Smooth muscle cell (in vitro differentiated cells): Measurements from ENCODE around the gene ATP8B3. TPM values are rescaled to one million over a fixed set of nuclear protein-coding genes. Genes with fewer than 3 reads are reported as not detected.

Experiments
- DNase-seq: peaks from one replicate; lab custom pipeline; 2025; ENCODE audit not compliant: unreplicated experiment; lab: John Stamatoyannopoulos, UW
- H2AFZ ChIP-seq: fragments of 200-600 bp; sonication (generic); 2 replicates; pipeline ENCODE4 v1.6.0; 2016; ENCODE audit warnings: antibody characterized with exemption, low read depth, mild to moderate bottlenecking
- H3F3A ChIP-seq: fragments of 200-600 bp; sonication (generic); 2 replicates; pipeline ENCODE4 v1.6.0; 2017; ENCODE audit warnings: antibody characterized with exemption, low read depth
- H3K27ac ChIP-seq: fragments of 200-600 bp; sonication (generic); 2 replicates; pipeline ENCODE4 v1.5.1; 2016; ENCODE audit warnings: low read depth, mild to moderate bottlenecking
- H3K27me3 ChIP-seq: fragments of 200-600 bp; sonication (generic); 2 replicates; pipeline ENCODE4 v1.6.1; 2016; ENCODE audit warnings: low read depth, mild to moderate bottlenecking
- H3K36me3 ChIP-seq: fragments of 200-600 bp; sonication (generic); 2 replicates; pipeline ENCODE4 v1.5.1; 2016; ENCODE audit warnings: low read depth
- H3K4me1 ChIP-seq: fragments of 200-600 bp; sonication (generic); 2 replicates; pipeline ENCODE4 v1.5.1; 2016; ENCODE audit warnings: low read depth
- H3K4me2 ChIP-seq: fragments of 200-600 bp; sonication (generic); 2 replicates; pipeline ENCODE4 v1.6.0; 2016; ENCODE audit warnings: mild to moderate bottlenecking
- H3K4me3 ChIP-seq: fragments of 200-600 bp; sonication (generic); 2 replicates; pipeline ENCODE4 v1.5.1; 2016; ENCODE audit warnings: mild to moderate bottlenecking
- H3K79me2 ChIP-seq: fragments of 200-600 bp; sonication (generic); 2 replicates; pipeline ENCODE4 v1.6.0; 2016; ENCODE audit warnings: low read depth, mild to moderate bottlenecking
- H3K9ac ChIP-seq: fragments of 200-600 bp; sonication (generic); 2 replicates; pipeline ENCODE4 v1.6.0; 2016; ENCODE audit warnings: low read depth
- H3K9me3 ChIP-seq: fragments of 200-600 bp; sonication (generic); replicated peaks from 2 replicates; pipeline ENCODE4 v1.5.1; 2016; ENCODE audit warnings: low read depth
- H4K20me1 ChIP-seq: fragments of 200-600 bp; sonication (generic); 2 replicates; pipeline ENCODE4 v1.6.0; 2016; ENCODE audit warnings: low read depth
- WGBS: methylation state at CpG from one replicate; pipeline ENCODE4 v1.1.7; 2016; ENCODE audit warnings: low lambda C conversion rate; 5-methylcytosine and 5-hydroxymethylcytosine counted together
- polyA plus RNA-seq: library from polyadenylated mRNA; unstranded; fragments of >200 nt; fragmentation: Nextera tagmentation; extraction: Ambion mirVana; gene quantifications from 2 replicates; pipeline ENCODE4 v1.2.1, GENCODE V29; 2016
- total RNA-seq: library from RNA; depleted of rRNA; stranded (reverse); fragments of >200 nt; gene quantifications from 2 replicates; pipeline ENCODE4 v1.2.3, GENCODE V29; 2014
- TF ChIP-seq, protein P1 (sequence below): fragments of 200-600 bp; sonication (generic); IDR thresholded peaks from 2 replicates; pipeline ENCODE4 v1.5.1; 2017; ENCODE audit warnings: borderline replicate concordance, mild to moderate bottlenecking, antibody characterized with exemption; ENCODE audit not compliant: insufficient read depth, poor library complexity, severe bottlenecking

Gene ATP8B3
- total and polyA plus RNA-seq, 2 experiments from 2014 or later = 2.8 to 3.9 TPM

DNA sequence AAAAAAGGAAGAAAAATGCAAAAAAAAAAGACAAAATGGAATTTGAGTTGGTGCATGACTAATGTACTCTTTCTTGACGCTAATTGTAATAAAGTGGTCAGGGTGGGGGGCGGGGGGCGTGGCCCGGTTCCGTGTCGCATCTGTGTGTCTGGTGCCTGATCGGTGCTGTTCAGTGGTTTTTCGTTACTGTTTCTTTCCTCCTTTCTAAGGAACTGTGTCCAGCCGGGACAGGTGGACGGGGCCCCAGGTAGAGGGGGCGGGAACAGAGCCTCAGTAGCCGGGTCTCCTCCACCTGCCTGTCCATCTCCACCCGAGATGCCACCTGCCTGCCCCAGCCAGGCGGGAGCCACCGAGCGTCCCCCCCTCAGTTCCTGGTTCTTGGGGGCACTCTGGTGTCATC is 32.5 kb downstream of the ATP8B3 start:
- H3K27ac ChIP-seq = no peak overlapping the region
- peaks cover 77% of the 10 kb centered on the region for H3K27me3 ChIP-seq
- no peak overlapping the region for H3K9ac ChIP-seq
- TF ChIP-seq, protein P1, sequence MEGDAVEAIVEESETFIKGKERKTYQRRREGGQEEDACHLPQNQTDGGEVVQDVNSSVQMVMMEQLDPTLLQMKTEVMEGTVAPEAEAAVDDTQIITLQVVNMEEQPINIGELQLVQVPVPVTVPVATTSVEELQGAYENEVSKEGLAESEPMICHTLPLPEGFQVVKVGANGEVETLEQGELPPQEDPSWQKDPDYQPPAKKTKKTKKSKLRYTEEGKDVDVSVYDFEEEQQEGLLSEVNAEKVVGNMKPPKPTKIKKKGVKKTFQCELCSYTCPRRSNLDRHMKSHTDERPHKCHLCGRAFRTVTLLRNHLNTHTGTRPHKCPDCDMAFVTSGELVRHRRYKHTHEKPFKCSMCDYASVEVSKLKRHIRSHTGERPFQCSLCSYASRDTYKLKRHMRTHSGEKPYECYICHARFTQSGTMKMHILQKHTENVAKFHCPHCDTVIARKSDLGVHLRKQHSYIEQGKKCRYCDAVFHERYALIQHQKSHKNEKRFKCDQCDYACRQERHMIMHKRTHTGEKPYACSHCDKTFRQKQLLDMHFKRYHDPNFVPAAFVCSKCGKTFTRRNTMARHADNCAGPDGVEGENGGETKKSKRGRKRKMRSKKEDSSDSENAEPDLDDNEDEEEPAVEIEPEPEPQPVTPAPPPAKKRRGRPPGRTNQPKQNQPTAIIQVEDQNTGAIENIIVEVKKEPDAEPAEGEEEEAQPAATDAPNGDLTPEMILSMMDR = no peak
- no peaks in the 10 kb centered on the region for H3K9me3 ChIP-seq
- H3F3A ChIP-seq = no peaks in the 10 kb centered on the region
- H3K79me2 ChIP-seq = no peaks in the 10 kb centered on the region
- H3K4me3 ChIP-seq = no peak overlapping the region
- WGBS = 46% methylated on average over 16 of the region's 16 CpGs
- no peak overlapping the region for H2AFZ ChIP-seq
- H3K4me1 ChIP-seq = no peaks in the 10 kb centered on the region
- H3K4me2 ChIP-seq = no peak overlapping the region
- DNase-seq = no peak
- H3K36me3 ChIP-seq = no peaks in the 10 kb centered on the region
- no peaks in the 10 kb centered on the region for H4K20me1 ChIP-seq

GRCh38 chr19:1777149-1777548 is 34.9 kb downstream of the ATP8B3 start:
- H3K27ac ChIP-seq = no peak overlapping the region
- TF ChIP-seq, protein P1 = no peak
- 63% methylated on average over 10 of the region's 10 CpGs for WGBS
- no peak overlapping the region for H2AFZ ChIP-seq
- H3K36me3 ChIP-seq = no peaks in the 10 kb centered on the region
- H4K20me1 ChIP-seq = no peaks in the 10 kb centered on the region
- no peak overlapping the region for H3K4me3 ChIP-seq
- no peaks in the 10 kb centered on the region for H3K9me3 ChIP-seq
- no peaks in the 10 kb centered on the region for H3K79me2 ChIP-seq
- H3K4me2 ChIP-seq = no peak overlapping the region
- peaks cover 87% of the 10 kb centered on the region for H3K27me3 ChIP-seq
- no peaks in the 10 kb centered on the region for H3F3A ChIP-seq
- no peak for DNase-seq
- no peaks in the 10 kb centered on the region for H3K4me1 ChIP-seq
- H3K9ac ChIP-seq = no peak overlapping the region

DNA sequence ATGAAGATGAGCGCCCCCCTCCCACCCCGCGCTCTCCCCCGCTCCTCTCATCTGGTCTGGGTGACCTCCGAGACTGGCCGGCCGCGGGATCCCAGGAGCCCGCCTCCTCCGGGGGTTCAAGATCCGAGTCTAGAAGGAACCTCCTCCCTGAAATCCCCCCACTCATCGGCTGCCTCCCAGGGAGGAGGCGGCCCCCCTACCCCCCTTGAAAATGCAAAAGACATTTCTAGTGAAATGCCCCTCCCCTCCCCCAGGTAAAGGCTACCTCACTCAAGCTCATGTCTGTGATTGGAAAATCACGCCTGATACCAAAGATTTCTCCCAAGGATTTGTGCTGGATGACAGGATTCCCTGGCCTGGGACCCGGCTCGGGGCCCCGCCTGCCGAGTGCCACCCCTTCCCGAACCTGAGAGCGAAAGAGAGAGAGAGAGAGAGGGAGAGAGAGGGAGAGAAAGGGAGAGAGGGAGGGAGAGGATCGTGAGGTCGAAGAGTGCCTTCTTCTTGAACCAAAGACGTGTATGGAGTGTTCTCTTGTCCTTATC is 35.4 kb downstream of the ATP8B3 start:
- Histone ChIP-seq H3F3A (no peaks in the 10 kb centered on the region), H3K9ac (no peak overlapping the region), H3K4me1 (no peaks in the 10 kb centered on the region), H3K9me3 (no peaks in the 10 kb centered on the region), H3K27me3 (peaks cover 88% of the 10 kb centered on the region), H2AFZ (no peak overlapping the region), H3K36me3 (no peaks in the 10 kb centered on the region), H3K4me2 (no peak overlapping the region), H3K79me2 (no peaks in the 10 kb centered on the region), H4K20me1 (no peaks in the 10 kb centered on the region), H3K4me3 (no peak overlapping the region), H3K27ac (no peak overlapping the region)
- WGBS = 7% methylated on average over 23 of the region's 23 CpGs
- no peak for DNase-seq
- TF ChIP-seq, protein P1 = no peak

DNA sequence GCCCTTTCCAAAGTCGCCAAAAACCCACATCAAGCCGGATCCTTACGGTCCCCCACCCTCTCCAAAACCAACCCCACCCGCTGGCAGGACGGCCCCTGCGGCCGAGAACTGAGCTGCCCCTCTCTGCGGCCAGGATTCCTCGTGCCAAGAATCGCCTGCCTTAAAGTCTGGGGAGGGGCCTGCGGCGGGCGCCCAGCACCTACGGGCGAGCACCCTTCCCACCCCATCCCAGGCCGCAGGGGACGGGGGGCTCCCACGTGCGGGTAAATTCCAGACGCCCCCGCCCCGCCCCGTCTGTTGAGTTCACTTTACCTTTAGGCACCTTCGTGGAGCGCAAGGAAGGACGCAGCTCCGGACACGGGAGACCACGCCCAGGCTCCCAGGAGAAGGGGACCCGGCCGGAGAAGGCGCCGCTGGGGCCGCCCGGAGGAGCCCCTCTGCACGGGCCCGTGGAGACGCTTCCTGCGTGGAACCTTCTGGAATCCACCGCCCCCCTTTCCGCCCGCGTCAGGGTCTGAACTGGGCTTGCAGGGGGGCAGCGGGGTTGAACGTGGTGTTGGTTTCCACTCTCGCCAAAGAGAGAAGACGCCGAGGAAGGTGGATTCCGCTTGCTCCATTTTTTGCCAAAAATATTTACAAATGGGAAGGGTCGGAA is 36.0 kb downstream of the ATP8B3 start:
- Histone ChIP-seq H3F3A (no peaks in the 10 kb centered on the region), H3K9me3 (no peaks in the 10 kb centered on the region), H4K20me1 (no peaks in the 10 kb centered on the region), H3K27me3 (peaks cover 88% of the 10 kb centered on the region), H3K36me3 (no peaks in the 10 kb centered on the region), H3K9ac (no peak overlapping the region), H3K4me3 (no peak overlapping the region), H3K4me1 (no peaks in the 10 kb centered on the region), H3K4me2 (no peak overlapping the region), H3K27ac (no peak overlapping the region), H2AFZ (no peak overlapping the region), H3K79me2 (no peaks in the 10 kb centered on the region)
- 11% methylated on average over 46 of the region's 50 CpGs for WGBS
- TF ChIP-seq, protein P1 = no peak
- DNase-seq = no peak
